Lung microvascular endothelial cell (primary cell): Measurements from ENCODE around the gene TEX35. TPM values are rescaled to one million over a fixed set of nuclear protein-coding genes. Genes with fewer than 3 reads are reported as not detected.
"Not testable (repeated sequence)": the region's sequence is repeated elsewhere in the genome, so short reads cannot be mapped to it uniquely, and the experiment has no call there.

Experiments
- DNase-seq, 2 donors: peaks; one replicate each; pipeline versions ENCODE4 v3.0.0 to v3.0.0-alpha.2; 2010; ENCODE audit warnings: low read depth in 2 of 2
- total RNA-seq: library from RNA; depleted of rRNA; stranded (reverse); fragments of >200 nt; gene quantifications from 2 replicates; pipeline ENCODE4 v1.2.1, GENCODE V29; 2014

Gene TEX35
- total RNA-seq, 1 donor from 2014 or later, result not detected

DNA sequence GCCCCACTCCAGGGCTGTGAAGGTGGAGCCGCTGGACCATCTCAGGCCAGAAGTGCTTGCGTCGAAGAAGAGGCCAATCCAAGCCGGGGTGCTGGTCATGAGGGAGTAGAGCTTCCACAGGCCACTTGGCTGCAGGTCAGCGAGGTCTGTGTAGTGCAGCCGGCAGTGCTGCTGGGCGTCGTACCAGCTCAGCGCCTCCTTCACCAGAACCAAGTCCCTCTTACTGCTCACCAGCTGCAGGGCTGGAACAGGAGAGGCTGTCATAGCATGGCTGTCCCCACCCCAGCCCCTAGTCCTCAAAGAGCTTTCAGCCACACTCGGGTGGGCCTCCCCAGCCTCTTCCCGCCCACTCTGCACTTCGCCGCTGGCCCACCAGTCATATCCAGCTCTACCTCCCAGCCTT is 18.3 kb upstream of the TEX35 start:
- no peak for DNase-seq

DNA sequence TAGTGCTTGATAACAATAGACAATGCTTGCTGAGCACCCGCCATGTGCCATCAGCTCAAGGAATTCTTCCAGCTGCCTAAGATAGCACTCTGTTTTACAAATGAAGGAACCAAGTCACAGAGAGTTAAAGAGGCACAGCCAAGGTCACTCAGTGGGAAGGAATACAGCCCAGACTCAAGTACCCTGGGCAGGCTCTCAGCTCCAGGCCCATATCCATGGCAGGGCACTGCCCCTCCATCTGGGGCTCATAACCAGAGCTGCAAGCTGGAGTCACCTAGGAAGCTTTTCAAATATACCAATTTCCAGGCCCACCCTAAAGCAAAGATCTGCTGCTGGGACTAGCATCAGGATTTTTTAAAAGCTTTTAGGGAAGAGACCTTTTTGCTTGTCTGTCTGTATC is 17.8 kb upstream of the TEX35 start:
- no peak for DNase-seq

DNA sequence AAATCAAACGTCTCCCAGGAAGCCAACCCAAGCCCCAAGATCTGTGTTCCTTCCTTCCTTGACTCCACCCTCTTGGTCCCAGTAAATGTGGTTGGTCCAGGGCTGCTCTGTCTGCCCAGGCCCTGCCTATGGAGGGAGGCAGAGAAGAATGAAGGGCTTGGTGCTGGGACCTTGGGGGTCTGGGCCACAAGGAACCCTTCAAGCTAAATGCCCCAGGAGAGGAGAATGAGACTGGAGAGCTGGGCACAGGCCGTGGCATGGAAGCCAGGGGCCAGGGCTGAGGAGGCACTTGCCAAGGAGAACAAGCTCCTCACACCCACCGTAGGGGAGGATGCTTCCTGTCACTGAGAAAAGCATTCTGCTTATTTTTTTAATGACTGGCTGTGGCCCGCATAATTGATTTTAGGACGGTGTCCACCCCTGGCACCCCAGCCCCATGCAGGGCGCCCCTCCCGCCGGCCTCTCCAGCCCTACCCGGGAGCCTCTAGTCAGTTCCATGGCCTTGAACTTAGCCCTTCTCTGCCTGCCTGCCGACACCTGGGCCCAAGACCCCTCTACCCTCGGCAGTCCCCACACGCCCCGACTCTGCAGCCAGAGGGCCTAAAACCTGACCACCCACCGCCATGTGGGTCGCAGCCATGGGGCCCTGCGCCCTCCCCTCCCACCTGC is 17.0 kb upstream of the TEX35 start:
- DNase-seq, result no peak

DNA sequence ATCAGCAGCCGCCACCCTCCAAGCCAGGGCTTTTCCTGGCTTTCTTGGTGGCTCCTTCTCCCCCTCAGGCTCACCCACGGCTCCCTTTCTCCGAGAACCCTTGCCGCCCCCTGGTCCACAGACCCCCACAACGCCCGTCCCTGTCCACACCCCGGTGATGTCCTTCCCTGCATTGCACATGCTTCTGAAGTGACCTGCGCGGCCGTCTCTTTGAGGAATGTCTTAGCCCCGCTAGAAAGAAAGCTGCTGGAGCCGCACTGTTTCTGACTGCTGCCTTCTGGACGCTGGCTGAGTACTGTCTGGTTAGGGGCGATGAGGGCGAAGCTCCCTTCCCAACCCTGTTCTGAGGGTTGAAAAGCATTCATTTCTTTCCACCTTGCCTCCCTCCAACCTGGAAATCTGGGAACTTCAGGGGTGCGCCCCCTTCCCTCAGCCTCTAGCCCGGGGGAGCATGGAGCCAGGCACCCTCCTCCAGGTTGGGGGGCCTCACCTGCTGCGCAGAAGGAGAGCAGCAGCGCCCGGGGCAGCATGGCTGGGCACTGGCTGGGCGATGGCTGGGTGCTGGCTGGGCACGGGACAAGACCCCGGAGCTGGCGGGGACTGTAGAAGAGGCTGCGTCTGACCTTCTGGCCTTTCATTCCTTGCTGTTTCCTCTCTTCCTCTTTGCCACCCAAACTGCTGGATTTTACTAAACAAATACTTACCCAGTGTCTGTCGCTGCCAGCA is 16.3 kb upstream of the TEX35 start, which contains the start of gene CLEC20A:
CLEC20A (minus strand) TSS at position 555 of the 726 bp plus-strand sequence; CDS start at position 530, 25 bp downstream.
- no peak for DNase-seq

DNA sequence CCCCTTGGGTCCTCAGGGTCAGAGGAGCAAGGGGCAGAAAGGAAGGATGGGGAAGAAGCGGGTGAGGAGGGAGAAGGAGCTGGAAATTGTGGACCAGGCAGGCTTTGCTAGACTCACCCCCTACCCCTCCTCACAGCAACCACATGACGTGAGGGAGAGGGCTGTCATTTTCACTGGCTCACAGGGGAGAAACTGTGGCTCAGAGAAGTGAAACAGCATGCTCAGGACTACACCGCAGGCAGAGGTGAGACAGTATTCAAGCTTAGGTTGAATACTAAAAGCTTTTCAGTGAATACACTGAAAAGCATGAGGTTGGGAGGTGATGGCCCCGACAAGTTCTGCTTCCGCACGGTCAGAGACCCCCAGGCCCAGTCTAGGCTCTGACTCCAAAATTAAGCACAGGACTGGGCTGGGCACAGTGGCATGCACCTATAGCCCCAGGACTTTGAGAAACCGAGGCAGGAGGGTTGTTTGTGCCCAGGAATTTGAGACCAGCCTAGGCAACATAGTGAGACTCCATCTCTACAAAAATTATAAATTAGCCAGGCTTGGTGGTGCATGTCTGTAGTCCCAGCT is 14.9 kb upstream of the TEX35 start:
- DNase-seq, result no peak

DNA sequence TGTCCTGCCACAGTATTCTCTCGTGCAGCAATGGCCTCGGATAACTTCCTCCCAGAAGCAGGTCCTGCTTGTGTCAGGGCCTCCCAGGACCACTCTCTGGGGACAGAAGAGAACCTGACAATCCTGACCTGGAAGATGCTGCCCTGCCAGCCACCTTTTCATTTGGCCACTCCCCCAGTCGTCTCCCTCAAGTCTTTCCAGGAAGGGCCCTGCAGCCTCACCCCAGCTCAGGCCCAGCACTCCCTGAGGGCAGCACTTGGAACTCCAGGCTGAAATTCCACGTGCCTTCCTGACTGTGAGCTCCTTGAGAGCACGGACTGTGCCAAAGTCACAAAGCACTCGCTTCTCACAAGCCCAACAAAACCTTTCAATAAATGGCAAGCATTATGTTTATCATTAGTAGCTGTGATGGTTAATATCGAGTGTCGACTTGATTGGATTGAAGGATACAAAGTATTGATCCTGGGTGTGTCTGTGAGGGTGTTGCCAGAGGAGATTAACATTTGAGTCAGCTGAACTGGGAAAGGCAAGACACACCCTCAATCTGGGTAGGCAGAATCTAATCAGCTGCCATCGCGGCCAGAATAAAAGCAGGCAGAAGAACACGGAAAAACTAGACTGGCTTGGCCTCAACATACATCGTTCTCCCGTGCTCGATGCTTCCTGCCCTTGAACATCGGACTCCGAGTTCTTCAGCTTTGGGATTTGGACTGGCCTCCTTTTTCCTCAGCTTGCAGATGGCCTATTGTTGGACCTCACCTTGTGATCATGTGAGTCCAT is 13.8 kb upstream of the TEX35 start:
- DNase-seq, result no peak

DNA sequence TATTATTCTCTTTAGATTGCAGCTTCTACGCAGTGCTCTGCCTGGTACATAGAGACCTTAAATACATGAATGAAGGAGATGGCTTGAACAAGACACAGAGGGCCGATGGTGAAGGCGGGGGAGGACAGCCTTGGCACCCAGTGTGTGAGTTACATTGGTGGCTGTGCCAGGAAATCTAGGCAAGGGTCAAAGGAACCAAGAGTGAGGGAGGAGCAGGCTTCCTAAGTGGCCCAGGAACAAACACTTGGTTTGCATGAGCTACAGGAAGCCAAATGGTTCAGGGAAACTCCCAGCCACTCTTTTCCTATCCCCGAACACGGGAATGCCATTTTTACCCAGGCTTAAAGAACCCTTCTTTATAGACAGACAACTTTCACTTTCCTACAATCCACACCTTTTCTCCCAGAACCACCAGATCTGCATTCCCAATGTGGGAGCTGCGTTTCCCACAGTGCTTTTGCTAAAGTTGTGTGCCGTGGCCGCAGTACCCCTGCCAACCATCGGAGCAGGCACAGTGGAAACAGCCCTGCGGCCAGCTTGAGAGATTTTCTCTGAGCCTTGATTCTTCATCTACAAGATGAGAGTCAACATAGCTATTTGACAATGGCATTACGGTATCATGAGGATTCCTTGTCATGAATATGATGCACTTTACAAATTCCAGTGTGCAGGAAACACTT is 12.7 kb upstream of the TEX35 start:
- DNase-seq, result no peak

DNA sequence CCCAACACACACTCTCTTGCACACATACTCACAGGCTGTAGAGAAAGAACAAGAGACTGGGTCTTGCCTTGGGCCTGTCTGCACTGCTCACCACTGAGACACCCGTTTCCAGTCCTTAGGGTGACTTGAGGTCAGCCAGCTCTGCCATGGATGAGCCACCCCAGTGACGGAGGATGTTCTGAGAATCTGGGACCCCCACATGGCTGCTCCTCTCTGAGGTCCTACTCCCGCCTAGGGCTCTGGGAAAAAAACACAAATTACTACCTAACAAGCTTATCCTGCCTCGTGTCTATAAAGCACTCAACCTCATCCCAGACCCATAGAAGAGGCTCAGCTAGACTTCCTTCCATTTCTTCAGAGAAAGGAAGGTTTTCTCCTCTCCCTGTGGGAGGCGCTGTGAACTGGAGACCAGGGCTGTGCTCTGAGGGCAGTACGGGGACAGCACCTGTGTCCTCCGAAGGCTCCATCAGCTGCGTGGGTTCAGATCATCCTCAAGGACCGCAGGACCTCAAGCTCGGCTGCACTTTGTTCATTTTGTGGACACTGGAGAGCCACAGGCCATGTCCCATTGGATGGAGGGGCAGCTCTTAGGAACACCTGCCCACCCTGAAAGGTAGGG is 11.9 kb upstream of the TEX35 start:
- no peak for DNase-seq

DNA sequence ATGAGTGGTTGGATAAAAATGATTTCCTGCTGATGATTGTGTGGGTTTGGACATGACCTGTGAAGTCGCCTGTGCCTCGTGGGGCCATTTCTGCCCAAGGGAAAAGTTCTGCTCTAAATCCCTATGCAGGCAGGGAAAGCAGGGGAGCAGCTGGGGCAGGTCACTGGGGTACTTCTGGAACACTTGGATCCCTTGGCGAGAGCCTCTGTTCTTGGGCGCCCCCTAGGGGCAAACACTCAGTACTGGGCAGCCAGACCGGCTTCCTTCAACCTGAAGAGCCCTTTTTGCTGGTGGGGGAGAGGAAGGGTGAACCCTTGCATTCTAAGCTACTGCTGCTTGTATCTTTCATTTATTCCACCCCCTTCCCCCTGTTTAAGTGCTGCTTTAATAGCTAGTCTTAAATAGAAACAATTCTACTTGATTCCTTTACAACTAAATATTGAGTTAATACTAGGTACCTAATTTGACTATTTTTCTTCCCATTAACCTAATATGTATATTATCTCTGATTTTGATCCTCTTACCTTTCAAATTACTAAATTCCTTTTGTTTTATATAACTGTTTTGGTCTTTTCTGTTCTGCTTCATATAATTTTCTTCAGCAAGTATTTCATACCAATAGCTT is 11.1 kb upstream of the TEX35 start:
- peak; percentile 73 for DNase-seq

DNA sequence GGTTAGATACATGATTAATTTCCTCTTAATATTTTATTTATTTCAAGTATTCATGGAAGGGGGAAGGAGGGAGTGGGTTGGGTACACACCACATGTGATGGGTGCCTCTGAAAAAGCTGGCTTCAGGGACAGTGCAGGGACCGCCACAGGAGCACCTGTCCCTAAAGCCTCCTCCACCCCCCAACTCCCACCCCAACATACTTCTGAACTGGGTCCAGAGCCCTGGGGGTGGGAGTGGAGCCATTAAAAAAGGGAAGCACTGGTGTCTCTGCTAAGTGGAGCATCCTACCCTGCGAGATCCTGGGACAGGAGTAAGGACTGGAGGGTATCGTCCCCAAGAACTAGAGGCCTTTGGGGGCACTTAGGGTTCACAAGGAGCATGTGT is 10.6 kb upstream of the TEX35 start:
- no peak for DNase-seq

DNA sequence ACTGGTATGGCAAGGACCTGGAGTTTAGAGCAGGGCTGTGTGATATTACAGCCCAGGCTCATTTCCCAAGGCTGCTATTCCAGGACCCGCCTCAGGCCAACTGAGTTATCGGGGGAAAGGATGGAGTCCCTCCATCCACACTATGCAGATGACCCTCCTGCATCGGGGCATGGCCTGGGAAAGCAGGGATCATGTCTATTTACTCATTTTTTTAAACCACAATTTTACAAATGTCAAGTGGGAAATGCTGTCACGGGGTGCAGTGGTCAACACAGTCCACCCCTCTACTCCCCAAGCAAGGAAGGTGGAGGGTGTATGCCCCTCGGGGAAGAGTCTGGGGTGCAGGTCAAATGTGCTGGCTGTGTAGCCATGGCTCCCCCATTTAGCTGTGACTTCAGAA is 10.1 kb upstream of the TEX35 start:
- no peak for DNase-seq

DNA sequence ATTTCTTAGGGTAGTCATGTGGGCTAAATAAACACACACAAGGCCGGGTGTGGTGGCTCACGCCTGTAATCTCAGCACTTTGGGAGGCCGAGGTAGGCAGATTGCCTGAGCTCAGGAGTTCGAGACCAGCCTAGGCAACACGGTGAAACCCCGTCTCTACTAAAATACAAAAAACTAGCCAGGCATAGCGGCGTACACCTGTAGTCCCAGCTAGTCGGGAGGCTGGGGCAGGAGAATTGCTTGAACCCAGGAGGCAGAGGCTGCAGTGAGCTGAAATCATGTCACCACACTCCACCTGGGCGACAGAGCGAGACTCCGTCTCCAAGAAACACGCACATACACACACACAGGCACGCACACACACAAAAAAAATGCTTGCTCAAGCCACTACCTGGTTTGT is 9.6 kb upstream of the TEX35 start:
- DNase-seq, result not testable (repeated sequence)

DNA sequence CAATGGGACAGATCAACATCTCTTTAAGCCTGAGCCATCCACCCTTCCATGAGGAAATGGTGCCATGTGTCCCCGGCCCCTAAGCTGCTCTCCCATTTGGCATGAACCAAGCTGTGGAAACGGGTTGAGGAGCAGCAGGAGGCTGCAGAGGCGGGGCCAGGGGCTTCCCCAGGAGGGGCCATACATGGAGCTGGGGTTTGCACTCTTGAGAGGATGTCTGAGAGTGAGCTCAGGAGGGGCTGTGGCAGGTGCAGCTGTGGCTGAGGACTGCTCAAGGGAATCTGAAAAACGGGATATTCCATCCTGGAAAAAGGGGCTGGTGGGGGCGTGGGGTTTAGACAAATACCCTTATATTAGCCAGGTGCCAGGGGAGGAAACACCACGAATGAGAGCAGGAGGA is 9.1 kb upstream of the TEX35 start:
- no peak for DNase-seq

DNA sequence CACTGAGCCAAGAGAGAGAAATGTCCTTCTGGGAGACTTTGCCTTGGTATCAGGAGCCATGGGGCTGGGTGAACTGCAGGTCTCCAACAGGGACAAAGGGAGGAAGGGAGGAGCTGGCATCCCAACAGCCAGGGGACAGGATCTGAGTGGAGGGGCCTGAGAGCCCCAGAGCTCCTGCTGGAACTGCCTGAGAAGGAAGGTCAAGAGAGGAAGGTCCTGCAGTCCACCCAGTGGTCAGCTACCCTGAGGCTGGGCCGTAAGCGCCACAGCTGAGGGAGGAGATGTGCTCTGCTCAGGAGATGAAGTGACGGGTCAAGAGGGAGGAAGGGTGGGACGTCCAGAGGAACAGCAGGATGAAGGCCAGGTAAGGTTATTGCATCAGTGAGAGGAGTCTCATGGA is 8.6 kb upstream of the TEX35 start:
- no peak for DNase-seq

DNA sequence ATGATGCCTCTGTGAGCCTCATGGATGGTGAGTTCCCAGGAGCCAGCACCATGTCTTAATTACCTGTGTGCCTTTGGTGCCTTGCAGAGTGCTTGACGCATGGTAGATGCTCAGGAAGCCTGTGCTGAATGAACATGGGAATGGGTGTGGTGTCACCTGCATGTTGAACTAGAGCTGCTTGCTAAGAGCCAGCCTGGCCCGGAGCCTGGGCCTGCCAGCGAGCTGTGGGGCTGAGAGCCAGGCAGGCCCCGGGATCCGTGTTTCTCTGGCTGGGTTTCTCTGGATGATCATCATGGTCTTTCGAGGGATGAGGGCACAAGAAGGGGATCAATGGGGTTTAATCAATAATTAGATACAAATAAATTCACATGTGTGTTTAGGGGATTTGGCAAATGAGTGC is 6.7 kb upstream of the TEX35 start:
- DNase-seq, result no peak

DNA sequence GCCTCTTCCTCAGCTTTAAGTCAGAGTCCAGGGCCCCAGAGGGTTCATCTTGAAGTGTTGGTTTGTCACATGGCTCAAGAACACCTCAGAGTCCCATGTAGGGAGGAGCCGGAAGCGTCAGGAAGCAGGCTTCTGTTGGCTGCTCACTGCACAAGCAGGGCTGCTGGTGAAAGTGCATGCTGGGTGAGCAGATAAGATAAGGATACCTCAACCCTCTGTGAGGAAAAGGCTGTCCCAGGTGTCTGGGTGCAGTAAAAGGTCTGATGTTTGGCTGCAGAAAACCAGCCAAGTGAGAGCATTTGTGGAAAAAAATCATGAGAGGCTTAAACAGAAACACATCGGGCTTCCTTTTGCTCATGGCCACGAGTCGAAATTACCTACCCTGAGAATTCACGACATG is 6.2 kb upstream of the TEX35 start:
- no peak for DNase-seq

DNA sequence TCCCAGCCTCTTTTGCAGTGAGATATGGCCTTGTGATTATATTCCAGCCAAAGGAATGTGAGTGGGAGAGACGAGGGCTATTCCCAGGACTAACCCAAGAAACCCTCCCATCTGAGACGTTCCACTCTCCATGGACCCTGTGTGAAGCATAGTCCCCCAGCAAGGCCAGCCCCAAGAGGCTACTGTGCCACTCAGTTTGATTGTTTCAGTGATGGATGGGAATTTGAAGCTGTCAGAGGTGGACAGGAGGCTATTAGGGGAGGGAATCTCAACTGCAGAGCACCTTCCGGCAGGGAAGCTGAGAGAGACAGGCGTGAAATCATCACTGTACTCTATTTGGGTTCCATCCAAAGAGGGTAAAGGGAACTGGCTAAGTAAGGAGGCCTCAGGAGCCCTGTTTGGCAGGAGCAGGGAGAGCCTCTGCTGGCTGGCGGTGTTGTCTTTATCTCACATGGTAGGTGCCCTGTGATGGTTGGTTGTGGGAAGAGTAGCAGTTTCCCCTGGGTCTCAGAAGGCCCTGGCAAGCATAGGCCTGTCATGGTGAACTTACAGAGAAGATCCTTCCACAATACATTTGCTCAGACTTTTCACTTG is 3.4 kb upstream of the TEX35 start:
- no peak for DNase-seq

DNA sequence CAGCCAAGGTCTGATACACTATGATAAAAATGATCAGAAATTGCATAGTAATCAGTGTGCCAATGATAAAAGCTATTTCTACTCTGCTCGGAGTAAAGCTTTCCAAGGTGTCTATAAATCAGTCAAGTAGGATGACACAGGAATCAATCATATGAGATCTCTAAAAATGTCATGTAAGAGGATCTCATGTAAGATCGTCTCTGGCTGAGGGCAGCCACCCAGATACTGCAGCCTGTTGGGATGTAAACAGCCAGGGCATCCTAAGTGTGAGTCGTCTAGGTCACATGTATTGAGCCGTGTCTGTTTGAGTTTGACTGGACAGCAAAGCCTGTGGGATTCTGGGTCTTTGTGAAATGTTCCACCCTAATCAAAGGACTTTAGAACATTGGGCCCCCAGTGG is 2.8 kb upstream of the TEX35 start:
- no peak for DNase-seq

DNA sequence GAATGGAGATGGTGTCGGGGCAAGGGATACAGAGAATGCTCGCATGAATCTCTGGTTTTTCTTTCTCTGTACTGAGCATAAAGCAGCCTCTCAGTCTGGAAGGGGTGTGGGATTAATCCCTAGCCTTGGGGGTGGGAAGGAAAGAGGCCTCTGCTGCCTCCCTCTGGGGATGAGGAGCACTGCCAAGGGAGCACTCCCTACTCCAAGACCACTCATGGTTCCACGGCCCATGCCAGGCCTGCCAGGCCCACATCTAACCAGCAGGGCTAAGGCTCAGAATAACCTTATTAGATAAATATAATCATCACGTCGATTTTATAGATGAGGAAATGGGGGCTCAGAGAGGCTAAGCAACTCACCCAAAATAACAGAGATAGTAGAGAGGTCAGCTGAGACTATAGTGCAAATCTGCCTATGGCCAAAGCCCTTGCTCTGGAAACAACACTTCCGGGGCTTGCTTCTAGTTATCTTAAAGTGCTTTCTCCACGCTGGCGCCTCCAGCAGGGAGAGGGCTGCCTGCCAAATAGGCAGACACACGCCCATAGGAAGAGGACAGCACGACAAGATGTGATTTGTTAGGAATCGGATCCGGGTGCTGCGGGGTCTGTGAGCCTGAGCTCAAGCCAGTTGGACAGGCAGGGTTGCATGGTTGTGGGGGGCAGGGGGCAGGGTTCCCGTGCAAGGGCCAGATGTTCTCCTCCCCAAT is 522 bp downstream of the TEX35 start:
- DNase-seq, result no peak

DNA sequence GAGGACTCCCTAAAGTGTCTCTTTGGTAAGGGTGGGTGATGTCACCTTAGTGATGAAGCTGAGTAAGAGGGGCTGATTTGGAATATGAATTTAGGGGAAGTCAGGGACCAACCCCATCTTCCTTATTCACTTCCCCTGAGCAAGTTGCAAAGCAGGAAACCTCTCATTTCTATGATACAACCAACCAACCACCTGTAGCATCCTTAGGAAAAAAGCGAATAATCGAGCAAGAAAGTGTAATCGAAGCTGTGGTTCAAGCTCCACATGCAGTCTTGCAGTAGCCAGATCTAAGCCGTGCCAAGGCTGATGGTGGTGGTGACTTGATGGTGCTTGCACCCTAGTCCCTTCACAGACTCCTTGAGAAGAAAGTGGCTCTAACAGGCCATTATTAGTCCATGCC is 3.2 kb downstream of the TEX35 start:
- DNase-seq, result no peak
